ENCODE data around the gene MSI2.

The MSI2 gene

GRCh38 chr17:57269052-57269451 lies 12.7 kb downstream of the MSI2 start:
- no peak for DNase-seq (ENCODE audit: low read depth)
- TF ChIP-seq CTCF (conservative IDR thresholded peaks at IDR 0.05; ENCODE audit: low read depth, low read length): no peak
- H3K4me3 ChIP-seq (ENCODE audit: low read depth, low read length): no peak overlapping the region

- no peak overlapping the region for H3K4me3 ChIP-seq (ENCODE audit: low read depth, low read length)
- no peak for TF ChIP-seq CTCF (conservative IDR thresholded peaks at IDR 0.05; ENCODE audit: low read depth, low read length)
- no peak for DNase-seq (ENCODE audit: low read depth)
These were observed 13.4 kb downstream of the MSI2 start for GRCh38 chr17:57269598-57270255.

DNA sequence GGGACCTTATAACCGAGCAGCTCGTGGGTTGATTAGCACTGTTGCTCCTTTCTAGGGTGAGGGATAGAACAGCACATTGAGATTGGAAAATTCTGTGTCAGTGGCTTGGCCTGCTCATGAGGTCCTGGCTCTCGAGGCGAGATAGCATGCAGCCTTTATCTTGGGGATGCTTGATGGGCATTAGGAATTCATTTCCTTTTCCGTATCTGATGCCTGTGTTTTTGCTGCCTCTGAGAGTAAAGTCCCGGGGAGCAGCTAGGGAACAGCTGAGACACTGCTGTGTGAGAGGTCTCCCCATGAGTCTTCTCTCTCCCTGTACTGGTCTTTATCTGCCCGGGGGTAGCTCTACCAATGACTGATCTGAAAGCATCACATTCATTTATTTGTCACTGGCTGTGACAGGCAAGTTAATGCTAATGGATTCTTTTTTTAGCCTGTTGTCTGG lies 14.5 kb downstream of the MSI2 start:
- DNase-seq (ENCODE audit: low read depth): no peak
- no peak overlapping the region for H3K4me3 ChIP-seq (ENCODE audit: low read depth, low read length)
- TF ChIP-seq CTCF (conservative IDR thresholded peaks at IDR 0.05; ENCODE audit: low read depth, low read length): no peak

GRCh38 chr17:57271821-57272220 lies 15.5 kb downstream of the MSI2 start:
- DNase-seq (ENCODE audit: low read depth): no peak
- no peak for TF ChIP-seq CTCF (conservative IDR thresholded peaks at IDR 0.05; ENCODE audit: low read depth, low read length)
- H3K4me3 ChIP-seq (ENCODE audit: low read depth, low read length): no peak overlapping the region

- no peak for TF ChIP-seq CTCF (conservative IDR thresholded peaks at IDR 0.05; ENCODE audit: low read depth, low read length)
- H3K4me3 ChIP-seq (ENCODE audit: low read depth, low read length): no peak overlapping the region
- no peak for DNase-seq (ENCODE audit: low read depth)
These were observed 17.2 kb downstream of the MSI2 start for GRCh38 chr17:57273490-57273889.

- H3K4me3 ChIP-seq (ENCODE audit: low read depth, low read length): no peak overlapping the region
- no peak for TF ChIP-seq CTCF (conservative IDR thresholded peaks at IDR 0.05; ENCODE audit: low read depth, low read length)
- no peak for DNase-seq (ENCODE audit: low read depth)
These were observed 17.8 kb downstream of the MSI2 start for GRCh38 chr17:57274162-57274561.

DNA sequence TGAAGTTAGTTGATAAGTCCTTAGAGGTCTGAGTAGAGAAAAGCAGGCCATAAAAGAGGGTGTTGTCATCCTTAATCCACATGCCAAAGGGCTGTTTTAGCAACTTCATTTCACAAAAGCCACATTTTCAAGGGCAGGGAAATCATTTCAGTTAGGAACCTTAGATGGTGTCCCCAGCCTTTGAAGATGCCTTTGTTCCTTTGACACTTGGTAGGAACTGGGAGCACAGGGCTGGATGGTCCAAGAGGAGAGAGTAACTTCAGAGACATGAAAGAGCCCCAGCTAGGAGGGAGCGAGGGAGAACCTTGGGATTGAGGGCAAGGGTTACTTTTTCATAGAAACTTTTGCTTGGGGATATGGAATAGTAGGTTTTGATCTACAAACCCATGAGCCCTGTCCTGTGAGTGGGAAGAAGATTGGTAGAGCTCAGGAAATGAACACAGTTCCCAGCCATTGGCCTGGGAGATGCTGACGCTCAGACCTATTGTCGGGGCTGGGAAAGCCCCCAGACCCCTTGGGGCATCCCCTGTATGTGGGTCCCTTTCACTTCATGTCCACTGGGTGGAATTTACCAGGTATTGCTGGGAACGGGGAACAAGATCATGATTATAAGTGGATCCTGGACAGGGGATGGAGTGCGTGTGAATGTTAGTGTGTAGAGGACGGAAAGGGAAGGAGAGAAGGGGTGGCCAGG lies 18.9 kb downstream of the MSI2 start:
- DNase-seq (ENCODE audit: low read depth): no peak
- no peak overlapping the region for H3K4me3 ChIP-seq (ENCODE audit: low read depth, low read length)
- TF ChIP-seq CTCF (conservative IDR thresholded peaks at IDR 0.05; ENCODE audit: low read depth, low read length): no peak

All from choroid plexus epithelial cell (primary cell).